A549 (cell line): ENCODE measurements around the gene TBCC. TPM values are rescaled to one million over a fixed set of nuclear protein-coding genes. Genes with fewer than 3 reads are reported as not detected.

Experiments
- EHMT2 ChIP-seq: fragments of 200-600 bp; sonication (generic); IDR thresholded peaks from 2 replicates; pipeline ENCODE4 v1.6.1; 2016; ENCODE audit warnings: antibody characterized with exemption, low read depth, mild to moderate bottlenecking, moderate library complexity
- RCOR1 ChIP-seq: fragments of 150-350 bp; IDR thresholded peaks from 2 replicates; pipeline ENCODE4 v1.6.1; 2014; ENCODE audit warnings: antibody characterized with exemption, low read length, low read depth
- RFX5 ChIP-seq: fragments of 450-650 bp; IDR thresholded peaks from 2 replicates; pipeline ENCODE4 v1.7.1; 2014; ENCODE audit warnings: antibody characterized with exemption, mild to moderate bottlenecking, moderate library complexity
- polyA plus RNA-seq, 4 experiments: library from polyadenylated mRNA; depleted of rRNA in 3 of 4; stranded (reverse); fragments of >200 nt; fragmentation: RNase III in 1 of 4; extraction: RNeasy Plus Mini Kit Qiagen cat#74134 plus additional on column Dnase treatment in 1 of 4; gene quantifications; 2 replicates in 3 of 4; 3 replicates in 1 of 4; pipeline ENCODE4 v1.2.3, GENCODE V29; 2011 to 2017

Gene TBCC
- polyA plus RNA-seq, 2 of the 4 experiments (the other 2 are of a cell fraction): 10.2 to 12.4 TPM

DNA sequence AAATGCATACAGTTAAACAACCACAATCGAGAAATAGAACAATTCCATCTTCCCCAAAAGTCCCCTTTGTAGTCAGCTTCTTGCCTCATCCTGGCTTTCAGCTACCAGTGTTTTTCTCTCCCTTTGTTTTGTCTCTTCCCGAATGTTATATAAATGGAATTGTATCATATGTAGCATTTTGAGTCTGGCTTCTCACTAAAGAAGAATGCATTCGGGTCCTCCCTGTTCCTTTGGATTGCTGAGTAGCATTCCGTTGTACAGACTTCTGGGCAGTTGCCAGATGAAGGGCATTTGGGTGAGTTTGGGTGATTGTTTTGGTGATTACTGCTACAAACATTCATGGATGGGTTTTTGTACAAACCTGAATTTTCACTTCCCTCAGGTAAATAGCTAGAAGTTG is 51.3 kb downstream of the TBCC start (continued):
- no peak for TF ChIP-seq RCOR1
- no peak for TF ChIP-seq EHMT2
- no peak for TF ChIP-seq RFX5

Other genes starting within 250 kb of the TBCC start
- gene UBR2, start 182.1 kb downstream of the TBCC start, polyA plus RNA-seq (2011; rRNA removed): 12.9 and 15.2 TPM in 2 replicates
- gene UBR2, start 182.1 kb downstream of the TBCC start, polyA plus RNA-seq (2017; fragmentation: RNase III; extraction: RNeasy Plus Mini Kit Qiagen cat#74134 plus additional on column Dnase treatment): 5.1 to 5.5 TPM (median 5.2 TPM) in 3 replicates
- not detected in 2 replicates for gene PRPH2, start 23.5 kb downstream of the TBCC start, polyA plus RNA-seq (2011; rRNA removed)
- not detected in 3 replicates for gene PRPH2, start 23.5 kb downstream of the TBCC start, polyA plus RNA-seq (2017; fragmentation: RNase III; extraction: RNeasy Plus Mini Kit Qiagen cat#74134 plus additional on column Dnase treatment)
- 8.6 and 9.0 TPM in 2 replicates for gene BICRAL, start 35.9 kb upstream of the TBCC start, polyA plus RNA-seq (2011; rRNA removed)
- 2.9 to 3.5 TPM (median 3.3 TPM) in 3 replicates for gene BICRAL, start 35.9 kb upstream of the TBCC start, polyA plus RNA-seq (2017; fragmentation: RNase III; extraction: RNeasy Plus Mini Kit Qiagen cat#74134 plus additional on column Dnase treatment)
- 46.4 and 65.2 TPM in 2 replicates for gene RPL7L1, start 133.5 kb upstream of the TBCC start, polyA plus RNA-seq (2011; rRNA removed)
- gene RPL7L1, start 133.5 kb upstream of the TBCC start, polyA plus RNA-seq (2017; fragmentation: RNase III; extraction: RNeasy Plus Mini Kit Qiagen cat#74134 plus additional on column Dnase treatment): 82.5 to 101 TPM (median 84.1 TPM) in 3 replicates
- gene PTCRA, start 169.9 kb upstream of the TBCC start, polyA plus RNA-seq (2011; rRNA removed): not detected in 2 replicates
- gene PTCRA, start 169.9 kb upstream of the TBCC start, polyA plus RNA-seq (2017; fragmentation: RNase III; extraction: RNeasy Plus Mini Kit Qiagen cat#74134 plus additional on column Dnase treatment): not detected in 3 replicates
- 28.2 and 30.3 TPM in 2 replicates for gene CNPY3, start 183.4 kb upstream of the TBCC start, polyA plus RNA-seq (2011; rRNA removed)
- 31.9 to 39.4 TPM (median 38.5 TPM) in 3 replicates for gene CNPY3, start 183.4 kb upstream of the TBCC start, polyA plus RNA-seq (2017; fragmentation: RNase III; extraction: RNeasy Plus Mini Kit Qiagen cat#74134 plus additional on column Dnase treatment)
- gene GNMT, start 214.7 kb upstream of the TBCC start, polyA plus RNA-seq (2011; rRNA removed): 0.12 TPM in 2 replicates
- 0.23 to 0.32 TPM (median 0.31 TPM) in 3 replicates for gene GNMT, start 214.7 kb upstream of the TBCC start, polyA plus RNA-seq (2017; fragmentation: RNase III; extraction: RNeasy Plus Mini Kit Qiagen cat#74134 plus additional on column Dnase treatment)
- gene PEX6, start 233.1 kb upstream of the TBCC start, polyA plus RNA-seq (2011; rRNA removed): 4.6 TPM in 2 replicates
- 8.3 to 9.5 TPM (median 8.6 TPM) in 3 replicates for gene PEX6, start 233.1 kb upstream of the TBCC start, polyA plus RNA-seq (2017; fragmentation: RNase III; extraction: RNeasy Plus Mini Kit Qiagen cat#74134 plus additional on column Dnase treatment)
- gene PPP2R5D, start 238.5 kb upstream of the TBCC start, polyA plus RNA-seq (2011; rRNA removed): 34.6 and 41.6 TPM in 2 replicates
- gene PPP2R5D, start 238.5 kb upstream of the TBCC start, polyA plus RNA-seq (2017; fragmentation: RNase III; extraction: RNeasy Plus Mini Kit Qiagen cat#74134 plus additional on column Dnase treatment): 25.8 to 26.5 TPM (median 26.0 TPM) in 3 replicates